ENCODE data around the gene FAAP100. TPM values are rescaled to one million over a fixed set of nuclear protein-coding genes. Genes with fewer than 3 reads are reported as not detected.

FAAP100 gene
- total RNA-seq, 1 donor from 2014 or later: 14.8 TPM

- DNase-seq (ENCODE audit: missing footprints): no peak
- intact Hi-C loops (cut with DNase I): no loop called here
- no peak for ATAC-seq
Measured at GRCh38 chr17:81578038-81578441, 25.9 kb upstream of the FAAP100 start.

GRCh38 chr17:81577278-81578000 lies 25.3 kb upstream of the FAAP100 start:
- intact Hi-C loops (cut with DNase I): no loop called here
- DNase-seq (ENCODE audit: missing footprints) (no peak), ATAC-seq (peak; percentile 36)

- DNase-seq (ENCODE audit: missing footprints): no peak
- intact Hi-C loops (cut with DNase I): no loop called here
- no peak for ATAC-seq
Measured at GRCh38 chr17:81576621-81577277, 24.6 kb upstream of the FAAP100 start.

GRCh38 chr17:81575836-81576235 lies 23.7 kb upstream of the FAAP100 start:
- ATAC-seq (no peak), DNase-seq (ENCODE audit: missing footprints) (no peak)
- intact Hi-C loops (cut with DNase I): no loop called here

- DNase-seq (ENCODE audit: missing footprints) (no peak), ATAC-seq (no peak)
- intact Hi-C loops (cut with DNase I): no loop called here
Measured at GRCh38 chr17:81574643-81574956, 22.4 kb upstream of the FAAP100 start.

- intact Hi-C loops (cut with DNase I): no loop called here
- DNase-seq (ENCODE audit: missing footprints): no peak
- ATAC-seq: no peak
Measured at GRCh38 chr17:81573794-81574642, 21.9 kb upstream of the FAAP100 start.

- no peak for ATAC-seq
- intact Hi-C loops (cut with DNase I): no loop called here
- DNase-seq (ENCODE audit: missing footprints): no peak
Measured at GRCh38 chr17:81572563-81573168, 20.5 kb upstream of the FAAP100 start.

- ATAC-seq: no peak
- no peak for DNase-seq (ENCODE audit: missing footprints)
- intact Hi-C loops (cut with DNase I): no loop called here
Measured at GRCh38 chr17:81570964-81571363, 18.8 kb upstream of the FAAP100 start.

- intact Hi-C loops (cut with DNase I): loop anchor here (5.0 kb wide), 1 partner anchor 32 kb away; no protein-coding TSS in a partner anchor
- ATAC-seq: no peak
- no peak for DNase-seq (ENCODE audit: missing footprints)
Measured at GRCh38 chr17:81569986-81570514, 17.9 kb upstream of the FAAP100 start.

GRCh38 chr17:81568416-81568815 lies 16.3 kb upstream of the FAAP100 start:
- peak; percentile 45 for DNase-seq (ENCODE audit: missing footprints)
- no peak for ATAC-seq
- intact Hi-C loops (cut with DNase I): loop anchor here (5.0 kb wide), 1 partner anchor 34 kb away; no protein-coding TSS in a partner anchor

GRCh38 chr17:81567191-81567590 lies 15.0 kb upstream of the FAAP100 start:
- DNase-seq (ENCODE audit: missing footprints): no peak
- intact Hi-C loops (cut with DNase I): loop anchor here (5.0 kb wide), 1 partner anchor 35 kb away; no protein-coding TSS in a partner anchor
- ATAC-seq: no peak

- ATAC-seq (peak; percentile 52), DNase-seq (ENCODE audit: missing footprints) (peak; percentile 80)
- intact Hi-C loops (cut with DNase I): loop anchor here (5.0 kb wide), 1 partner anchor 36 kb away; no protein-coding TSS in a partner anchor
Measured at GRCh38 chr17:81566461-81567126, 14.4 kb upstream of the FAAP100 start.

GRCh38 chr17:81565231-81565630 lies 13.1 kb upstream of the FAAP100 start:
- intact Hi-C loops (cut with DNase I): loop anchor here (5.0 kb wide), 1 partner anchor 37 kb away; no protein-coding TSS in a partner anchor
- DNase-seq (ENCODE audit: missing footprints) (peak; percentile 50), ATAC-seq (no peak)

- no peak for ATAC-seq
Measured at GRCh38 chr17:81564778-81565177, 12.6 kb upstream of the FAAP100 start.

GRCh38 chr17:81563861-81564586 lies 11.9 kb upstream of the FAAP100 start:
- intact Hi-C loops (cut with DNase I): no loop called here
- DNase-seq (ENCODE audit: missing footprints) (peak; percentile 21), ATAC-seq (no peak)

More at GRCh38 chr17:81564778-81565177, 12.6 kb upstream of the FAAP100 start:
- intact Hi-C loops (cut with DNase I): loop anchor here (5.0 kb wide), 1 partner anchor 38 kb away; no protein-coding TSS in a partner anchor
- DNase-seq (ENCODE audit: missing footprints): peak; percentile 26

- intact Hi-C loops (cut with DNase I): no loop called here
- no peak for ATAC-seq
Measured at GRCh38 chr17:81561494-81561885, 9.3 kb upstream of the FAAP100 start.

GRCh38 chr17:81558941-81559806 lies 7.0 kb upstream of the FAAP100 start:
- intact Hi-C loops (cut with DNase I): no loop called here
- DNase-seq (ENCODE audit: missing footprints) (peak; percentile 68), ATAC-seq (peak; percentile 70)

More at GRCh38 chr17:81561494-81561885, 9.3 kb upstream of the FAAP100 start:
- DNase-seq (ENCODE audit: missing footprints): no peak
